Measurements from ENCODE around the gene DCLK2.

The DCLK2 gene

DNA sequence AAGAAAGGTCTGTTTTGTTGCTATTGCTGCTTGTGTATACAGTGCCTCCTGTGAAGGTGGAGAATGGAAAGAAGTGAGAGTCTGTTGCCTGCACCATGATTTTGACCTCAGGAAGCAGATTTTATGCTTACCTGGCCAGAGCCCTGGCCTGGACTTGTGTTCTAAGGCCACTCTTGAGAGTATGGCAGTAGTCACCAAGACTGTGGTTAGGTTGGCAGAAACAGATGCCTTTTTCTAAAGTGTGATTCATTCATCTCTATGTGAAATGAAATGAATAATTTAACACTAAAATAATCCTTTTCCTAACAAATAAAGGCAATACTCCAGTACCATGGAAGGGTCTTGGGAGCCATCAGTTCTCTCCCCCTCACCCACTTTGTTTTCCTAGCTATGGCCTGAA lies 161.8 kb downstream of the DCLK2 start:
- no peak for DNase-seq (ENCODE audit: low spot score)

DNA sequence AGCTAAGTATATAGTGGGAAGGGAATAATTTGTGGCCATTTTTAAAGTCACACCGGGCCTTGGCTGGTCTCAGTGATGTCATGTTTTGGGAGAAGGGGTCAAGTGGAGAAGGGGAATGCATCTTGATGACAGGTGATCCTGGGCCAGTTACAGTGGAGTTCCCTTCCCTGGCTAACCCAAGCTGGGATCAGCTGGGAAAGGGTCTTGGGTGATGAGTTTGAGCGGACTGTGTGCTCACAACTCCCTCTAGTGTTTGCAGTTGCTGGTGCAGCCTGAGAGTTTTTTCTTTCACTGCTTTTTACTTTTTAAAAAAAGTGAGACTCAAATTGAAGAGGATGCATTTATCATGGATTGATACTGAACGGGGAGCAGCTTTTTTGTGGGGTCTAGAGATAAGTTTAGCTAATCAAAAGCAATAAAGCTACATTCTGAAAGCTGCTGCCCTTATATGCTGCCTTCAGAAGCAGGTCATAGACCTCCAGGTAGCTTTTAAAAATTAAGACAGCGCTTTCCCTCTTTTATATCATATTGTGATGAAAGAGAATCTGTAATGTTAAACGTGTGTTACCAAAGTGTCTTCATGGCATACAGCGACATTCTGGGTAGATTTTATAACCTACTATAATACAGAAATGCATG lies 164.7 kb downstream of the DCLK2 start:
- DNase-seq (ENCODE audit: low spot score): no peak

DNA sequence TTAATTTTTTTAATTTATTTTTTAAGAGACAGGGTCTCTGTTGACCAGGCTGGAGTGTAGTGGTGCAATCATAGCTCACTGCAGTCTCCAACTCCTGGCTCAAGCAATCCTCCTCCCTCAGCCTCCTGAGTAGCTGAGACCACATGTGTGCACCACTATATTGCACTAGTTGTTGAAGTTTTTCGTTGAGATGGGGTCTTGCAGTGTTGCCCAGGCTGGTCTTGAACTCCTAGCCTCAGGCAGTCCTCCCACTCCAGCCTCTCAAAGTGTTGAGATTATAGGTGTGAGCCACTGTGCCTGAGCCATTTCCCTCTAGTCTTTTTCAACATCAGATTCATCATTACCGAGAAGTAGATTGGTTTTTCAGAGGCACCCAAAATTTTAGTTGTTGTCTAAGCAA lies 165.7 kb downstream of the DCLK2 start:
- no peak for DNase-seq (ENCODE audit: low spot score)

DNA sequence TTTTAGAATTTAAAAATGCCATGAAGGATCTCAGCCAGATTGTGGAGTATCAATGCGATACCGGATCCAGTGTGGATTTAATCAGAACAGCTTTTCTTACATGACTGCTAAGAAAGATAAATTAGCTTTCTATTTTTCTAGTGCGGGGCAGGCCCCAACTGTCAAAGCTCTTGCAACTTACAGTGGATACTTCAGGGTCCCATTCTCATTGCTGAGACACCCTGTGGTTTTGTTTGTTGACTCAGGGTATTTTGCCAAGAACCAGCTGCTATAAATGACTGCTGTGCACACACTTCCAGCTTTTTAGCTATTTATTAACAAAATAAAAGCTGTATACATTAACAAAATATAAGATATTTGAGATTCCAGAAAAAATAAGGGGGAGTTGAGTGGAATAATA lies 166.4 kb downstream of the DCLK2 start:
- no peak for DNase-seq (ENCODE audit: low spot score)

DNA sequence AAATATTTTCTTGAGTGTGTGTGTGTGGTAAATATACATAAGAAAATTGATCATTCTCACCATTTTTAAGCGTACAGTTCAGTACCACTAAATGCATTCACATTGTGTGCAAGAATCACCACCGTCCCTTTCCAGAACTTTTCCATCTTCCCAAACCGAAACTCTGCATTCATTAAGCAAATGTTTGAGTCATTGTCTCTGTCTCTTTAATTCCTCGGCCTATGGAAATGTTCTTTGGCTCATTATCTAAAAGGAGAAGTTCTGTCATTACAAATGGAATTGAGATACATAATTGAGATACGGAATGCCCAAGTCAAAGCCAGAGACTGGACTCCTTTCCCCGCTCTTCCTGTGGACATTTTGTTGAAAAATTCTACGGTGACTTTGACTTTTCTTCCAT lies 168.9 kb downstream of the DCLK2 start:
- DNase-seq (ENCODE audit: low spot score): no peak

DNA sequence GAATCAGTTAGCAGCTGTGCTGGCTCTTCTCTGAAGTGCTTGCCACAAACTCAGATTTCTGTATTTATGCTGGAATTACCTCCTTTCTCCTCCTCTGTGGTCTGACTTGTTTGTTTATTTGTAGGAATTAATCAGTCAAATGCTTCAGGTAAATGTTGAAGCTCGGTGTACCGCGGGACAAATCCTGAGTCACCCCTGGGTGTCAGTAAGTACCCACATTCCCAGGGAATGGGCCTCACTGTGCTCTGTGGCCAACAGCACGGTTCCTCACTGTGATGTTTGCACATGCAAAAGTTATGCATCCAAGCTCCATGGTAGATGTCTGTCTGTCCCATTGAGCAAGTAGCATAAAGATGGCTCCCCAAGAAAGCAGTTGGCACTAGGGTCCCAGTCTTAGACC lies 169.9 kb downstream of the DCLK2 start:
- DNase-seq (ENCODE audit: low spot score): no peak

DNA sequence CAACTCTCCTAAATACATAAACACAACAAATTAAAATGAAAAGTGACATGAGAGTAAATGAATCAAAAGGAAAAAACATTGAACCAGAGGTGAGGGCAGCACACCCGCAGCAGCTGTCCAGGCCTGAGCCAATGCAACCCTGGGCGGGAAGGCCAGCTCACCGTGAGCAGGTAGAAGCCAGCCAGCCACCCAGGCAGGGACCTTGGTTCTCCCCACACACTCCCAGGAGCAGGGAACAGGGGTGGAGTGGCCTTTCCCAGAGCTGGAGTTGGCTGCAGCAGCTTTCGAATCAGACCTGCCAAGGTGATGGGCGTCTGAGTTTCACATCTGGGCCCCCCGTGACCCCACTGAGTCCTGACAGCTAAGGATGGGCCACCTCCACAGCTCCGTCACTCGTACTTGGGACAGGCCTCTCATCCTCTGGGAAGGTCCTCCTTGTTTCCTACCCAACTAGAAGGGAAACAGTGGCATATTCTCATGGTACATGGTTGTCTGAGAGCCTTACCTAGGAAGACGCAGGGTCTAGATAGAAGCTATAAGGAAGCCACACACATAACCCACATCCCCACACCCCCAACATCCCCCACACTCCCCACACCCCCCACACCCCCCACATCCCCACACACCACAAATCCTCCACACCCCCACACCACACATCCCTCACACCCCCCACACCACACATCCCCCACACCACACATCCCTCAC lies 172.2 kb downstream of the DCLK2 start:
- DNase-seq (ENCODE audit: low spot score): no peak

DNA sequence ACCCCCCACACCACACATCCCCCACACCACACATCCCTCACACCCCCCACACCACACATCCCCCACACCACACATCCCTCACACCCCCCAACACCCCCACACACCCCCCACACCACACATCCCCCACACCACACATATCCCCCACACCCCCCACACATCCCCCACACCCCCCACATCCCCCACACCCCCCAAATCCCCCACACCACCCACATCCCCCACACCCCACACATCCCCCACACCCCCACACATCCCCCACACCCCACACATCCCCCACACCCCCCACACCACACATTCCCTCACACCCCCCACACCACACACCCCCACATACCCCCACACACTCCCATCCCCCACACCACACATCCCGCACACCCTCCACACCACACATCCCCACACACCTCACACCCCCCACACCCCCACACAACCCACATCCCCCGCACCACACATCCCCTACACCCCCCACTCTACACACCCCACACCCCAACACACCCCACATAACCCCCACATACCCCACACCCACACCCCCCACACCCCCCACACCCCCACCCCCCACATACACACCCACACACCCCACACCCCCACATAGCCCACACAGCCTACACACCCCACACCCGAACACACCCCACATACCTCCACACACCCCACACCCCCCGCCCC lies 172.9 kb downstream of the DCLK2 start:
- no peak for DNase-seq (ENCODE audit: low spot score)

DNA sequence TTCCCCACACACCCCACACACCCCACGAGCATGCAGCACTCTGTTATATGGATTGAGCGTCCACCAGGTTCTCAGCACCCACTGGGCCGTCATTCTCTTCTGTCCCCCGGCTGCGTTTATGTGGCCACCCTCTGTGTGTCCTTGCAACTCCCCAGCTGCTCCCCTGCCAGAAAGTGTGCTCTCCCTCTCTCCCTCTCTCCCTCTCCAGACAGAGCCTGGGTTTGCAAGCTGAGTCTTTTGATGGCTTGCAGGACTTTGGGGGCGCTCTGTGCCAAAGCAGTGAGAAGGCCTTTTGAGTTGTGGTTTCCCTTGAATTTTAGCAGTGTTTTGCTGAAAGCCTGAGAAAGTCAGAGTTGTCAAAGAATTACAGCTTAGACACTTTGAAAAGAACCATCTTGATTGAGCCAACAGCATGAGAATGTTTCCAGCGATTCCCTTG lies 173.5 kb downstream of the DCLK2 start:
- DNase-seq (ENCODE audit: low spot score): no peak

DNA sequence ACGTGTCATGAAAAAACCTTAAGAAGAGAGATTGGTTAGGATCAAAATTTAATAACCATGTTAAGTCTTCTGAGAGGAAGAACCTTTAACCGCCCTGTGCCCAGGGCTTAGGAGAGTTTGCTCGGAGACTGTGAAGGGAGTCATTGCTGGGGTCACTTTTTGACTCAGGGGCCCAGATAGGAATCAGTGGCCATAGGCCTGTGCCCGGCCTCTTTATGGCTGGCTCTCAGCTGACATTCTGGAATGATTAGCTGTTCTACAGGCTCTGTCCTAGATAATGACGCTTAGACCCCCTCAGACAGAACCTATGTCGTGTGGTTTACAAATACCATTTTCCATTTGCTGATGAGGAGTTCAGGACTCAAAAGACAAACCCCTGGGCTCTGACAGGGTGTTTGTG lies 174.1 kb downstream of the DCLK2 start:
- no peak for DNase-seq (ENCODE audit: low spot score)

DNA sequence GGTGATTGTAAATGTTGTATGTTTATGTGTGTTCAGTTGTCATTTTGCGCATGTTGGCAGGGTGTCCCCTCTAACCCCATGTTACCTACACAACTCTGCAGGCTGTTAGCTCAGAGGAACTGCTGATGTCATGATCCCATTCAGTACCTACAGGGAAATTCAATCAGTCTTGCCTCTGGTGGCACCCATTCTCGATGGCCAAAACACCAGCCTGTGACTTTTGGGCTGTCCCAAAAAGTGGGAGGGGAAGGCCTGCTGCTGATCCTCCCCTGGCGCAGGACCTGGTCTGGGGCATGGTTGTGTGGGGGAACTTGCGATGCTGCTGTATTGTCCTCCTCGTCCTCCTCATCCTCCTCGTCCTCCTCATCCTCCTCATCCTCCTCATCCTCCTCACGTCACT lies 174.5 kb downstream of the DCLK2 start:
- no peak for DNase-seq (ENCODE audit: low spot score)

DNA sequence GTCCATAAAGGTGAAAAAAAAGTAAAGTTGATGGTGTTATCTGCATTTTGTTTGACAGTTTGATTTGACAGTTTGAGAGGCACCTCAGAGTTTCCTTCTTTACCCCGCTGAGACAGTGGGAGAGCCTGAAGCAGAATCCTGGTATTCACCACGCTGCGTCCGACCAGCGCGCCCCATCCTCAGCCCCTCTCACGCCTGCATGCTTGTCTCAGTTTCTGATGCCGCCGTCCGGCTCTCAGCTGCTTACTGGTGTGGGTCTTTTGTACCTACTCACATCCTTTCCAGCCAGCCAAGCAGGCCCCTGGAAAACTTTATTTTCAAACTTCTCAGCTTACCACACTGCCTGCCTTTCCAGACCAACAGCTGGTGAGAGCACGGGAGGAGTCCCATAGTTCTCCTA lies 175.2 kb downstream of the DCLK2 start:
- no peak for DNase-seq (ENCODE audit: low spot score)

DNA sequence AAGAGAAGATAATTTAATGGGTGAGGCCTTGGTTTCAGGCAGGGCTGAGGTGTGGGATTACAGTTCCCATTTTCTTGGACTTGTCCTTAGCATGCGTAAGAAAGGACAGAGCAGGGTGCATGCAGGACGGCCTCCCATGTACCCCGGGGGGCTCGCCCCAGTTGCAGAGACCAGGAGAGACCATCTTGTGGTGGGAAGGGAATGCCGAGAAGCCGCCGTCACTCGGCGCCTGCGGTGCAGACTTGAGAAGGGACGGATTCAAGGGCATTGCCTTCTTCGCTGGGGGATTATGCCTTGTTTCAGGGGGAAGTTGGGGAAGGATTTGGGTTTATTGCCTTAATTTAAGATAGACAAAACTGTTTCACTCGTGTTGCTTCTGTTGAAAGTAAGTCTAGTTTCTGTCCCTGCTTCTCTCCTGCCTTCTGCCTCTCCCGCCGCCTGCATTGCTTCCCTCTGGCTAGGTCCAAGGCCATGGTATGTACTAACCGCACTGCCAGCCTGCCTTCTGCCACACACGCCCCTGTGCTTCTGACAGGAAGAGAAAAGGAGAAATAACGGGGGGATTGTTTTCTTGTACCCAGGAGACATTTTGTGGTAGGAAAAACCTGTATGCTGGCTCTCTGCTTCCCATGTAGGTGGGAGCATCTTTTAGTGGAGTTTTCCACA lies 175.9 kb downstream of the DCLK2 start:
- no peak for DNase-seq (ENCODE audit: low spot score)

DNA sequence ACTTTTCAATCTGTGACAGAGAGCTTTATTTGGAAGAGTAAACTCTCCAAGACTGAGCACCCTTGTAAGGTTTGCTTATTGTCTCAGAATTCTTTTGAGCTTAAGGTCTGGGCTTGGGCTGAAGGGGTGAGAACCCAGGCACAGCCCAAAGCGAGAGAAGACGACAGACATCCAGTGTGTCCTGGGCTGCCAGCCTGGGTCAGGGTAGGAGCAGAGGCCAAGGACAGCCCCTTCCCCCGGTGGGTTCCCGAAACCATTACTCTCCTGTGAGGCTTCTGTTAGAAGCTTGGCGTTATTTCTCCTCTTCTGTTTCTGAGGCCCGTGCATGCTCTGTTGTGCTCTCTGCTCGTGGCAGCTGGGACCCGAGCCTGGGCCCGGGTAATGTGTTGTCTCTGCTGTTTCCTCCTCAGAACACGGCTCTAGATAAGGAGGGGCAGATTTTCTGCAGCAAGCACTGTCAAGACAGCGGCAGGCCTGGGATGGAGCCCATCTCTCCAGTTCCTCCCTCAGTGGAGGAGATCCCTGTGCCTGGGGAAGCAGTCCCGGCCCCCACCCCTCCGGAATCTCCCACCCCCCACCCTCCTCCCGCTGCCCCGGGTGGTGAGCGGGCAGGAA lies 177.5 kb downstream of the DCLK2 start:
- no peak for DNase-seq (ENCODE audit: low spot score)

DNA sequence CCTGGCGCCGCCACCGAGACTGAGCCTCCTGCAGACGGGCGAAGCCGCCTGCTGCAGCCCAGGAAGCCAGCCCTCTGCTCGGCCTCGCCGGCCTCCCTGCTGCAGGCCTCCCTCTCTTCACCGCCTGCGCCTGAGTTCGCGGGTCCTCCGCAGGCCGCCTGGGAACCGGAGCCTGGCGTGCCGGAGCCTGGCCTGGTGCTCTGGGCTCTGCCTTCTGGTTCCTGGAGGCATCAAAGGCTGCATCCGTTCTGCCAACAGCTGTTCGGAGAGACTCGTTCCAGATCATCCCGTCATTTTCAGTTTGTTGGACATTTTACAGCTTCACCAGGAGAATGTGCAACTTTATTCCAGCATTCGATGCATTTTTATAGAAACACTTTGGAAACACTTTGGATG lies 178.0 kb downstream of the DCLK2 start:
- no peak for DNase-seq (ENCODE audit: low spot score)

DNA sequence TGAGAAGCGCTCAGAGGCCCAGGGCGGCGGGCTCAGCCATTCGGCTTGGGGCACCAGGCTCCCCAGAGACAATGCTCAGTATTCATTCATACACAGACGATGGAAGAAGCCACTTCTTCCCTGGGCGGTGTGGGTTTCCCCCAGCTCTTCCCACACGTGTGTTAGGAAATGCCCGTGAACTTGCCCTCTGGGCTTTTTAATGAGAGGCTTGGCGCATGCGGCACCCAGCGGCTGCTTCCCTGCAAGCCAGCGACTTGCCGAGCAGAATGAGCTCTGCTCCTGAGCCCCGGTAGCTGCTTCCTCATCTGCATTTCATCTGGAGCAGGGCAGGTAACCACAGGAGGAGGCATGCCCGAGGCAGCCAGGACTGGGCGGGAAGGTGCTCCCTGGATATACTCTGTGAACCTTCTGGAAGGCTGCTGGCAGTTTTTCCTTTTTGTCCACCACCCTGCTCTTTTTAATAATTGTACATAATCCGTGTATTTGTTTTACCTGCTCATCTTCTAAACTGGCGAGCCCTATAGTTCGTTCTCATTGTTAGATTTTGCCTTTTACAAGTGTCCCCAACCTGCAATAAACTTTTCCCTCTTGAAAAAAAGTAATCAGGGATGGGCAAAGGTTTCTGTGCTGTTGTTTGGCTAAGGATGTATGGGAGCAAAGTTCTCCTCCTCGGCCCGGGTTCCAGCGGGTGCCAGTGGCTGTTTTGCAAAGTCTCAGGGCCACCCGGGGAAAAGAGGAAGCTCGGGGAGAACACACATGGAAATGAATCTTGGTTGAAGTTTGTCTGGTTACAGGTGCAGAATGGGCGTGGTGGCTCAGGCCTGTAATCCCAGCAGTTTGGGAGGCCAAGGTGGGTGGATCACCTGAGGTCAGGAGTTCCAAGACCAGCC lies 178.8 kb downstream of the DCLK2 start:
- DNase-seq (ENCODE audit: low spot score): no peak

DNA sequence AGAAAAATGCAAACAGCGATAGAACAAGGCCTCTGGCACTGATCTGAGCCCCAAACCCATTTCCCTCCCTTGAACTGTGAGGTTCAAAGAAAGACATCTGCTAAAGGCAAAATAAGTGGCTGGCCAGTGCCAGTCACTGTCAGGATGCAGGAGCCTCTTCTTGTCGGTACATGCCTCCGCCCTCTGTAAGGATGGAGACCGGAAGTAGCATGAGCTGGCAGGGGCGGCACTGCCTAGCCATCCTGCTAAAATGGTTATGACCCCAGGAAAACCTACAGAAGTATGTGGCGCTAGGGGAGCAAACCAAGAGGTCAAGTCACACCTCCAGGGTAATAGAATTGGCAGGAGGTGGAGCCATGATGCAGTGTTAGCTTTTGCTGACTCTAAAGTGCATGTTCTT lies 180.3 kb downstream of the DCLK2 start:
- DNase-seq (ENCODE audit: low spot score): no peak

DNA sequence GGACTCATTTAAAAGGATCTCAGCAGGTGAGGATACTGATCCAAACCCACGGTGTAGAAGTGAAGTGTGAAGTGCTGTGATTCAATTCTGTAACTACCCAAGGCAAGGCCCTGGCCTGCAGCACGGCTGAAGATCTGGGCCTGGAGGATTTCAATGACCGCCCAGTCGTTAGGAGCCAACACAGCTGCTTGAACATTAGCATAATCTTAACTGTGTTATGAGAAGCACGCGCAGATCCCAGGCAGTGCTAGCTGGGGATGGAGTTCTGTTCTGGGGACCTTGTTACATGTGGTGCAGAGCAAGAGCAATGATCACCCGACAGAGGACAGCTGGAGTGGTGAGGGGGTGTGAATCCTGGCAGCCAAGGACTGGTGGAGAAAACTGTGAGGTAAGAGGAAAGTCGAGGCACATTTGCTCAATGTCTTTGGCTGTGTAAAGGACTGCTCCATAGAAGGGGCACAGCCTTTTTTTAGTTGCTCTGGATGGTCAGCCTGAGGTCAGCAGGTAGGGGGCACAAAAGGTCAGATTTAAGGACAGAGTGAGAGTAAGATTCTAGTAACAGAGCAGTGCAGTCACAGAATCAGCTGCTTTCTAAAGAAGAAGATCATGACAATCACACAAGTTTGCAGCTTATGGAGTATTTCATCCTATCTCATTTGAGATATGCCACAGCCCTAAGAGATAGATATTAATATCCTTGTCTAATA lies 181.8 kb downstream of the DCLK2 start:
- no peak for DNase-seq (ENCODE audit: low spot score)

DNA sequence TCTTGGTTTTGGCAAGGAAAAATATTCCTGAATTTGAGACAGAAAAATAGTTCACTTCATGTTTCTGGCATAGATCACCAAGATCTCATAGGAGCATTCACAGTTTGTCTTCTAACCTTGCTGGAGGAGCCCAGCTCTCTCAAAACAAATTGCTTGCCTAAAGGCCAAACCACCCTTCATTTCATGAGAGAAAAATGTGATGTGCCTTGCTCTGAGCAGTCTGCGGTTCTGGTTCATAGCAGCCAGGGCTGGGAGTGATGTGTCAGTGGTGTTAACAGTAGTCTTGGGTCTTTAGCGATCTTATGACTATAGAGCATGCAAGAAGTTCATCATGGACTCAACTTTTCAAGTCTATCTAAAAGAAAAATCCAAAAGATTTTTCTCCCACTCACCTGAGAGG lies 183.3 kb downstream of the DCLK2 start:
- DNase-seq (ENCODE audit: low spot score): no peak

DNA sequence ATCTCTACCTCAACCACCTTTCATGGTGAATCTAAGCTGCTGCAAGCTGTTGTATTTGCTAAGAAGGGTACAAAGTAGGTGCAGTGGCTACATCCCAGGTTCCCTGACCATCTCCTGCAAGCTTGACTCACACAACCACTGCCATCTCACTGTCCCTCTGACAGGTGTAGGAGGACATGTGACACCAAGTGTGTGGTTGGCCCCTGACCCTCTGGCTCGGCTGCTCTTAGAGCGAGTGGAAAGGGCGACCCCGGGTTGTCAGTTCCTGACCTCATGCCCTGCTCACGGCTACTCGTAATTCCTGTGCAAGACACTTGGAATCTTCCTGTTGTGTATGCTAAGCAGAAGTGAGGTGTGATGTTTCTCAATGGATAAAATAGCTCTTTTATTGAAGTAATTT lies 184.4 kb downstream of the DCLK2 start:
- DNase-seq (ENCODE audit: low spot score): no peak

DNA sequence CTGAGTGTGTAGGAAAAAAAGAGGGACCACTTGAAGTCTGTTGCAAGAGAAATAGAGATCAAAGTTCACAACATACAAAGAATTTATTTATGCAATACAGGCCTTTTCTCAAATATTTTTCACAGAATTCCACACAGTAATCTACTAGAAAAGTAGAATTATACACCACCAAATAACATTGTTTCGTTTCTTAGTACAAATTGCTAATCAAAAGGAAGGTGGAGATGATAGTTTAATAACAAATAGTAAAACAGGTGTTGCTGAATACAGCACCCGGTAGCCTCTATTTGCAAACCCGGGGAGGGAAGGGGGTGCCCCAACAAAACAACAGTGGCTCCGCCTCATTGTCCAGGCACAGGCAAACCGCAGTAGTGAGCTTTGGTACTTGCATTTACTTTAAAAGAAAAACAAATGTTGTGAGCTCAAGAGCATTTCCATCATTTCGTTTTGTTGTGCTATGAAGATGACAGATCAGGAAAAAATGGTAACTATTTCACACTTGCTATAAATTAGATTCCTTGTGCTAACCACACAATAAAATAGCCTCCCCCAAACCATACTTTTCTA lies 186.4 kb downstream of the DCLK2 start:
- no peak for DNase-seq (ENCODE audit: low spot score)
